HepG2 (cell line): ENCODE data around the gene TEKT2. TPM values are rescaled to one million over a fixed set of nuclear protein-coding genes. Genes with fewer than 3 reads are reported as not detected.

ENCODE experiments used
- ATAC-seq: fragments of 200-7000 bp; cut with Tn5 transposase; 3 replicates; pipeline ENCODE4 v1.9.1; 2020; ENCODE audit warnings: mild to moderate bottlenecking, moderate library complexity
- BruUV-seq: library from RNA; stranded (reverse); fragments of 400-500 nt; replicated peaks from 2 replicates; lab custom pipeline; 2021; lab: Mats Ljungman, UMichigan
- CTCF ChIA-PET: fragments of 300-600 bp; formaldehyde crosslinking; extraction: SDS; loops from one replicate; lab custom pipeline; 2021; ENCODE audit warnings: low total read pairs, inconsistent platforms, low intra/inter-chr PET ratio; lab: Yijun Ruan, JAX
- POLR2A ChIA-PET: fragments of 350-600 bp; sonication (Branson Sonifier 250); formaldehyde crosslinking; loops from one replicate; lab custom pipeline; 2020; ENCODE audit warnings: antibody characterized with exemption, inconsistent platforms; lab: Yijun Ruan, JAX
- DNase-seq: peaks from one replicate; pipeline ENCODE4 v3.0.0-alpha.2; 2015; ENCODE audit warnings: low spot score
- FAIRE-seq: peaks from 3 replicates; lab custom pipeline; 2011; peaks lifted over from hg19 to GRCh38; lab: Jason Lieb, UNC
- H2AFZ ChIP-seq: one replicate; pipeline ENCODE4 v1.6.1; 2011; ENCODE audit warnings: low read length, inconsistent platforms
- H3K27ac ChIP-seq: fragments of 300-600 bp; 3 replicates; pipeline ENCODE4 v1.8.0; 2011; ENCODE audit warnings: mixed run types, mild to moderate bottlenecking, mixed read lengths, low read length, inconsistent platforms; ENCODE audit not compliant: insufficient read depth; ENCODE audit errors: extremely low read length
- H3K27me3 ChIP-seq, 2 experiments: fragments of 200-600 bp in 1 of 2; 2 replicates in 1 of 2; 3 replicates in 1 of 2; pipeline versions ENCODE4 v1.6.0 to v1.8.0; 2011; ENCODE audit warnings: low read length in 2 of 2, mild to moderate bottlenecking in 2 of 2, moderate library complexity in 2 of 2, inconsistent platforms in 1 of 2; ENCODE audit not compliant: insufficient read depth in 2 of 2, control insufficient read depth in 1 of 2
- H3K36me3 ChIP-seq, 2 experiments: fragments of 200-600 bp in 1 of 2; replicated peaks in 1 of 2; 2 replicates in 1 of 2; 3 replicates in 1 of 2; pipeline versions ENCODE4 v1.5.1 to v1.8.0; 2011; ENCODE audit warnings: low read length in 2 of 2, inconsistent platforms in 1 of 2; ENCODE audit not compliant: insufficient read depth in 2 of 2, control insufficient read depth in 1 of 2
- H3K4me1 ChIP-seq: 2 replicates; pipeline ENCODE4 v1.5.1; 2012; ENCODE audit warnings: low read length, inconsistent platforms; ENCODE audit not compliant: insufficient read depth
- H3K4me2 ChIP-seq: 2 replicates; pipeline ENCODE4 v1.6.0; 2011; ENCODE audit warnings: low read depth, low read length, inconsistent platforms
- H3K4me3 ChIP-seq, 3 experiments: fragments of 200-600 bp in 1 of 3; sonication (generic), shearing (Covaris generic) in 1 of 3; replicated peaks in 1 of 3; 2 replicates each; pipeline ENCODE4 v1.5.1; 2011 to 2016; ENCODE audit warnings: low read length in 3 of 3, inconsistent platforms in 2 of 3, low read depth in 2 of 3, mild to moderate bottlenecking in 2 of 3, control low read depth in 1 of 3, mixed read lengths in 1 of 3; ENCODE audit not compliant: insufficient read depth in 1 of 3
- H3K79me2 ChIP-seq: one replicate; pipeline ENCODE4 v1.6.1; 2011; ENCODE audit warnings: low read length, inconsistent platforms; ENCODE audit not compliant: insufficient read depth
- H3K9ac ChIP-seq: 2 replicates; pipeline ENCODE4 v1.6.0; 2011; ENCODE audit warnings: mild to moderate bottlenecking, low read depth, low read length, inconsistent platforms; ENCODE audit not compliant: insufficient read depth
- H3K9me3 ChIP-seq: 2 replicates; pipeline ENCODE4 v1.5.1; 2012; ENCODE audit warnings: mild to moderate bottlenecking, low read length
- H4K20me1 ChIP-seq: 2 replicates; pipeline ENCODE4 v1.6.0; 2011; ENCODE audit warnings: inconsistent platforms, mild to moderate bottlenecking, low read length, moderate library complexity; ENCODE audit not compliant: insufficient read depth
- LCORL ChIP-seq, 2 experiments: fragments of 450-650 bp in 1 of 2; sonication (generic) in 1 of 2; formaldehyde crosslinking in 1 of 2; IDR thresholded peaks; 2 replicates each; pipeline versions ENCODE4 v1.5.0 to v1.6.1; 2017 to 2020; ENCODE audit warnings: antibody characterized with exemption in 1 of 2, missing genetic modification reagents in 1 of 2
- NR3C1 ChIP-seq: sonication (generic); formaldehyde crosslinking; IDR thresholded peaks from 2 replicates; pipeline ENCODE4 v1.4.0; 2020; ENCODE audit warnings: missing genetic modification reagents
- SIX1 ChIP-seq: sonication (generic); formaldehyde crosslinking; IDR thresholded peaks from 2 replicates; pipeline ENCODE4 v1.4.0; 2020; ENCODE audit warnings: missing genetic modification reagents, borderline replicate concordance
- TBX2 ChIP-seq: sonication (generic); formaldehyde crosslinking; IDR thresholded peaks from 2 replicates; pipeline ENCODE4 v1.5.0; 2020; ENCODE audit warnings: missing genetic modification reagents, mild to moderate bottlenecking, borderline replicate concordance
- TP53 ChIP-seq: sonication (generic); formaldehyde crosslinking; conservative IDR thresholded peaks from 2 replicates; pipeline ENCODE4 v1.4.0; 2020; ENCODE audit warnings: missing genetic modification reagents
- ZFP36 ChIP-seq: fragments of 150-350 bp; IDR thresholded peaks from 2 replicates; pipeline ENCODE4 v1.6.1; 2018; ENCODE audit warnings: borderline replicate concordance, low read length, low read depth; ENCODE audit not compliant: partially characterized antibody
- ZNF878 ChIP-seq: sonication (generic); formaldehyde crosslinking; IDR thresholded peaks from 2 replicates; pipeline ENCODE4 v1.8.1; 2023; ENCODE audit warnings: mild to moderate bottlenecking, missing genetic modification reagents, moderate library complexity
- WGBS: methylation state at CpG from one replicate; pipeline ENCODE4 v1.1.6; 2017; ENCODE audit warnings: low lambda C conversion rate; 5-methylcytosine and 5-hydroxymethylcytosine counted together
- in situ Hi-C: cut with HindIII; loops from 2 replicates; pipeline ENCODE4 v1.10.0; 2017; ENCODE audit warnings: low pct_unique_long_range_greater_than_20kb; ENCODE audit not compliant: extremely low pct_ligation_motif_present
- intact Hi-C: fragments of 100-400 bp; cut with micrococcal nuclease; formaldehyde crosslinking; loops from one replicate; pipeline ENCODE4 v1.10.0; 2022; ENCODE audit not compliant: unreplicated experiment
- polyA plus RNA-seq, 8 experiments: library from polyadenylated mRNA; depleted of rRNA in 3 of 8; stranded (reverse) in 7 of 8; unstranded in 1 of 8; fragments of >200 nt; fragmentation: Illumina TruSeq in 4 of 8; extraction: Trizol in 4 of 8; gene quantifications; 2 replicates each; pipeline versions ENCODE4 v1.2.1 to v1.2.3, GENCODE V29; 2011 to 2016; ENCODE audit warnings: low read depth in 4 of 8, missing spikeins in 1 of 8, mixed read lengths in 1 of 8; ENCODE audit not compliant: insufficient read depth in 1 of 8
- total RNA-seq, 5 experiments: library from RNA; depleted of rRNA; stranded (reverse); fragments of >200 nt; fragmentation: Illumina TruSeq; extraction: Trizol; gene quantifications; 2 replicates each; pipeline ENCODE4 v1.2.3, GENCODE V29; 2016; ENCODE audit warnings: low read depth in 1 of 5
- TF ChIP-seq, protein P1 (sequence below): sonication (generic); formaldehyde crosslinking; IDR thresholded peaks from 2 replicates; pipeline ENCODE4 v1.5.0; 2020; ENCODE audit warnings: missing genetic modification reagents, mild to moderate bottlenecking, borderline replicate concordance
- TF ChIP-seq, protein P2 (sequence below): sonication (generic); formaldehyde crosslinking; IDR thresholded peaks from 2 replicates; pipeline ENCODE4 v1.4.0; 2020; ENCODE audit warnings: mild to moderate bottlenecking, missing genetic modification reagents
- TF ChIP-seq, protein P3 (sequence below): sonication (generic); formaldehyde crosslinking; conservative IDR thresholded peaks from 2 replicates; pipeline ENCODE4 v1.4.0; 2020; ENCODE audit warnings: missing genetic modification reagents

Gene TEKT2
- total and polyA plus RNA-seq, 2 of the 13 experiments (the other 11 are each of a cell fraction or from before 2014, with no cell fraction given): 0.31 to 0.38 TPM

DNA sequence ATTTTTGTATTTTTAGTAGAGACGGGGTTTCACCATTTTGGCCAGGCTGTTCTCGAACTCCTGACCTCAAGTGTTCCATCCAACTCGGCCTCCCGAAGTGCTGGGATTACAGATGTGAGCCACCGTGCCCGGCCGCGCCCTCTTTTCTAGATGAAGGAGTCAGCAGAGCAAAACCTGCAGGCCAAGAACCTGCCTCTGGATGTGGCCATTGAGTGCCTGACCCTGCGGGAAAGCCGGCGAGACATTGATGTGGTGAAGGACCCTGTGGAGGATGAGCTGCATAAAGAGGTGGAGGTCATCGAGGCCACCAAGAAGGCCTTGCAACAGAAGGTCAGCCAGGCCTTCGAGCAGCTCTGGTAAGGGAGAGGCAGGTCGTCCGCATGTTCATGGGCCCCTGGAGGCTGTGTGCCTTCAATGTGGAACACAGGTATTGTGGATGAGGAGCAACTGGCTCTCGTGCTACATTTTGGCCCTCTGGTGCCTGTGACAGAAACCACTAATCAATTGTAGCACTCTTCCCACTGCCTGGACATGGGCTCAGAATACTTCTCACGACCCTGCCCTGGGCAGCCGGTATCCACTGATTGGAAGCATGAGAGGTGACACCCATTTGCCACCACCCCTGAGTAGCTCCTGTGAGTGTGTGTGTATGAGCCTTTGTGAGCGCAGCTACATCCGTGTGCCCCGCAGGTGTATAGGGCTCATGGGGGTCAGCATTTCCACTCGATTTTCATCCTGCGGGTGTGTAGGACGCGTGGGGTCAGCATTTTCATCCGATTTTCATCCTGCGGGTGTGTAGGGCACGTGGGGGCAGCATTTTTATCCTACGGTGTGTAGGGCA is 2.0 kb downstream of the TEKT2 start:
- TF ChIP-seq TBX2 (CRISPR knock-in tag) (no peak), ZNF878 (CRISPR knock-in tag) (no peak), LCORL (IDR thresholded peaks at IDR 0.05) (no peak), LCORL (CRISPR knock-in tag; IDR thresholded peaks at IDR 0.05) (no peak), ZFP36 (no peak), SIX1 (CRISPR knock-in tag) (no peak), TP53 (CRISPR knock-in tag) (no peak), NR3C1 (CRISPR knock-in tag) (no peak)
- TF ChIP-seq, protein P1, sequence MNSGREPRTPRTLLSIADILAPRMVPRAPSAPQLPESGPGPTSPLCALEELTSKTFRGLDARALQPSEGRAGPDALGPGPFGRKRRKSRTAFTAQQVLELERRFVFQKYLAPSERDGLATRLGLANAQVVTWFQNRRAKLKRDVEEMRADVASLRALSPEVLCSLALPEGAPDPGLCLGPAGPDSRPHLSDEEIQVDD (CRISPR knock-in tag): no peak
- TF ChIP-seq, protein P2, sequence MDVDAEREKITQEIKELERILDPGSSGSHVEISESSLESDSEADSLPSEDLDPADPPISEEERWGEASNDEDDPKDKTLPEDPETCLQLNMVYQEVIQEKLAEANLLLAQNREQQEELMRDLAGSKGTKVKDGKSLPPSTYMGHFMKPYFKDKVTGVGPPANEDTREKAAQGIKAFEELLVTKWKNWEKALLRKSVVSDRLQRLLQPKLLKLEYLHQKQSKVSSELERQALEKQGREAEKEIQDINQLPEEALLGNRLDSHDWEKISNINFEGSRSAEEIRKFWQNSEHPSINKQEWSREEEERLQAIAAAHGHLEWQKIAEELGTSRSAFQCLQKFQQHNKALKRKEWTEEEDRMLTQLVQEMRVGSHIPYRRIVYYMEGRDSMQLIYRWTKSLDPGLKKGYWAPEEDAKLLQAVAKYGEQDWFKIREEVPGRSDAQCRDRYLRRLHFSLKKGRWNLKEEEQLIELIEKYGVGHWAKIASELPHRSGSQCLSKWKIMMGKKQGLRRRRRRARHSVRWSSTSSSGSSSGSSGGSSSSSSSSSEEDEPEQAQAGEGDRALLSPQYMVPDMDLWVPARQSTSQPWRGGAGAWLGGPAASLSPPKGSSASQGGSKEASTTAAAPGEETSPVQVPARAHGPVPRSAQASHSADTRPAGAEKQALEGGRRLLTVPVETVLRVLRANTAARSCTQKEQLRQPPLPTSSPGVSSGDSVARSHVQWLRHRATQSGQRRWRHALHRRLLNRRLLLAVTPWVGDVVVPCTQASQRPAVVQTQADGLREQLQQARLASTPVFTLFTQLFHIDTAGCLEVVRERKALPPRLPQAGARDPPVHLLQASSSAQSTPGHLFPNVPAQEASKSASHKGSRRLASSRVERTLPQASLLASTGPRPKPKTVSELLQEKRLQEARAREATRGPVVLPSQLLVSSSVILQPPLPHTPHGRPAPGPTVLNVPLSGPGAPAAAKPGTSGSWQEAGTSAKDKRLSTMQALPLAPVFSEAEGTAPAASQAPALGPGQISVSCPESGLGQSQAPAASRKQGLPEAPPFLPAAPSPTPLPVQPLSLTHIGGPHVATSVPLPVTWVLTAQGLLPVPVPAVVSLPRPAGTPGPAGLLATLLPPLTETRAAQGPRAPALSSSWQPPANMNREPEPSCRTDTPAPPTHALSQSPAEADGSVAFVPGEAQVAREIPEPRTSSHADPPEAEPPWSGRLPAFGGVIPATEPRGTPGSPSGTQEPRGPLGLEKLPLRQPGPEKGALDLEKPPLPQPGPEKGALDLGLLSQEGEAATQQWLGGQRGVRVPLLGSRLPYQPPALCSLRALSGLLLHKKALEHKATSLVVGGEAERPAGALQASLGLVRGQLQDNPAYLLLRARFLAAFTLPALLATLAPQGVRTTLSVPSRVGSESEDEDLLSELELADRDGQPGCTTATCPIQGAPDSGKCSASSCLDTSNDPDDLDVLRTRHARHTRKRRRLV: no peak
- TF ChIP-seq, protein P3, sequence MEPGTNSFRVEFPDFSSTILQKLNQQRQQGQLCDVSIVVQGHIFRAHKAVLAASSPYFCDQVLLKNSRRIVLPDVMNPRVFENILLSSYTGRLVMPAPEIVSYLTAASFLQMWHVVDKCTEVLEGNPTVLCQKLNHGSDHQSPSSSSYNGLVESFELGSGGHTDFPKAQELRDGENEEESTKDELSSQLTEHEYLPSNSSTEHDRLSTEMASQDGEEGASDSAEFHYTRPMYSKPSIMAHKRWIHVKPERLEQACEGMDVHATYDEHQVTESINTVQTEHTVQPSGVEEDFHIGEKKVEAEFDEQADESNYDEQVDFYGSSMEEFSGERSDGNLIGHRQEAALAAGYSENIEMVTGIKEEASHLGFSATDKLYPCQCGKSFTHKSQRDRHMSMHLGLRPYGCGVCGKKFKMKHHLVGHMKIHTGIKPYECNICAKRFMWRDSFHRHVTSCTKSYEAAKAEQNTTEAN (CRISPR knock-in tag): no peak
- 0 out of 5 replicates have a peak, but pooled peaks cover 0 to 1% of the 10 kb centered on the region in 2 experiments for H3K36me3 ChIP-seq
- no peak overlapping the region for H3K4me2 ChIP-seq
- ChIA-PET POLR2A (interaction anchor here (1.8 kb wide), 1 partner anchor 315 kb away, joined by 5 read pairs; no protein-coding TSS in a partner anchor), CTCF (no interaction called here)
- ATAC-seq (no peak), DNase-seq (no peak), FAIRE-seq (no peak)
- intact Hi-C loops: no loop called here
- H3K79me2 ChIP-seq: peaks cover 15% of the 10 kb centered on the region
- H2AFZ ChIP-seq: no peak overlapping the region
- peaks cover 25% of the 10 kb centered on the region for H3K4me1 ChIP-seq
- BruUV-seq: no TSS peak
- H3K4me3 ChIP-seq: no peak overlapping the region
- H3K27me3 ChIP-seq: peaks cover 0 to 2% of the 10 kb centered on the region in 2 experiments; a peak in 1 of 5 replicates
- no peaks in the 10 kb centered on the region for H4K20me1 ChIP-seq
- in situ Hi-C loops: no loop called here
- 78% methylated on average over 26 of the region's 29 CpGs for WGBS
- no peaks in the 10 kb centered on the region for H3K9me3 ChIP-seq
- H3K27ac ChIP-seq: no peak overlapping the region
- H3K9ac ChIP-seq: no peak overlapping the region
